Amniotic epithelial cell (primary cell): ENCODE measurements around the gene BRIP1.
"Not testable (repeated sequence)": the region's sequence is repeated elsewhere in the genome, so short reads cannot be mapped to it uniquely, and the experiment has no call there.

Experiments used
- DNase-seq: peaks from one replicate; pipeline ENCODE4 v3.0.0-alpha.2; 2010; ENCODE audit warnings: low read depth

The BRIP1 gene

DNA sequence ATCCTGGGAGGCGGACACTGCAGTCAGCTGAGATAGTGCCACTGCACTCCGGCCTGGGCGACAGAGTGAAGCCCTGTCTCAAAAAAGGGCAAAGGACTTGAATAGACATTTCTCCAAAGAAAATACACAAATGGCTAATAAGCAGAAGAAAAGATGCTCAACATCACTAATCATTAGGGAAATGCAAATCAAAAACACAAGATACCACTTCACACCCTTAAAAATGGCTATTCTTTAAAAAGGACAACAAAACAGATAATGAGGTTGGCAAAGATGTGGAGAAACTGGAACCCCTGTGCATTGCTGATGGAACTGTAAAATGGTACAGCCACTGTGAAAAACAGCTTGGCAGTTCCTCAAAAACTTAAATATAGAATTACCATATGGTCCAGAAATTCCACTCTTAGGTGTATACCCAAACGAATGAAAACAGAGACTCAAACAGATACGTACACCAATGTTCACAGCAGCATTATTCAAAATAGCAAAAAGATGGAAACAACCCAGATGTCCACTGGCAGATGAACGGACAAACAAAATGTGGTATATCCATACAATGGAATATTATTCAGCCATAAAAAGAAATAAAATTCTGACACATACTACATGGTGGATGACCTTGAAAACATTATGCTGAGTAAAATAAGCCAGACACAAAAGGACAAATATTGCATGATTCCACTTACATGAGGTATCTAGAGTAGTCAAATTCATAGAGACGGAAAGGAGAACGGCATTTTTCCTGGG lies 35.5 kb downstream of the BRIP1 start:
- DNase-seq, result no peak

- not testable (repeated sequence) for DNase-seq
These were observed 36.5 kb downstream of the BRIP1 start for GRCh38 chr17:61826866-61827265.

DNA sequence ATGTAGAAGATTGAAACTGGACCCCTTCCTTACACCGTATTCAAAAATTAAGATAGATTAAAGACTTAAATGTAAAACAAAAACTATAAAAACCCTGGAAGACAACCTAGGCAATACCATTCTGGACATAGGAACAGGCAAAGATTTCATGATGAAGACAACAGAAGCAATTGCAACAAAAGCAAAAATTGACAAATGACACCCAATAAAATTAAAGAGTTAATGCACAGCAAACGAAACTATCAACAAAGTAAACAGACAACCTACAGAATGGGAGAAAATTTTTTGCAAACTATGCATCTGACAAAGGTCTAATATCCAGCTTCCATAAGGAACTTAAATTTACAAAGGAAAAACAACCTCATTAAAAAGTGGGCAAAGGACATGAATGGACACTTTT lies 37.1 kb downstream of the BRIP1 start:
- DNase-seq, result not testable (repeated sequence)

GRCh38 chr17:61825448-61826137 lies 37.7 kb downstream of the BRIP1 start:
- DNase-seq, result no peak

GRCh38 chr17:61822326-61823285 lies 40.7 kb downstream of the BRIP1 start:
- no peak for DNase-seq

GRCh38 chr17:61821655-61822054 lies 41.7 kb downstream of the BRIP1 start:
- no peak for DNase-seq

- not testable (repeated sequence) for DNase-seq
These were observed 44.1 kb downstream of the BRIP1 start for GRCh38 chr17:61819265-61819664.

DNA sequence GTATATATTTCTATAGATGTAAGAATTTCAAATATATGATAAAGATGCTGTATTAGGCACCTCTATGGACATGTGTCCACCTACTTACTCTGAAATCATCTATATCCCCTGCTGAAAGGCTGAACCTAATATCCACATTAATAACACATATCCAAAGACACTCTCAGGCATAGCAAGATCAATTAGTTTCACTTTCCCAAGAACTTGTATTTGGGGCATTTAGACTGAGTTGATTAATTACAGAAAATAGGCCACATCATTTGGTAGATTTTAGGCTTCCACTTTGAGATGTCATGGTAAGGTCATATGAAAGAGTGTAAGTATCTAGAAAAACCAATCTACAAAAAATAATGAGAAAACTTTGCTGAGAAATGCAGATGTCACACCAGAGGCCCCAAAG lies 45.1 kb downstream of the BRIP1 start:
- DNase-seq, result no peak

- no peak for DNase-seq
These were observed 45.9 kb downstream of the BRIP1 start for GRCh38 chr17:61817452-61817851.

DNA sequence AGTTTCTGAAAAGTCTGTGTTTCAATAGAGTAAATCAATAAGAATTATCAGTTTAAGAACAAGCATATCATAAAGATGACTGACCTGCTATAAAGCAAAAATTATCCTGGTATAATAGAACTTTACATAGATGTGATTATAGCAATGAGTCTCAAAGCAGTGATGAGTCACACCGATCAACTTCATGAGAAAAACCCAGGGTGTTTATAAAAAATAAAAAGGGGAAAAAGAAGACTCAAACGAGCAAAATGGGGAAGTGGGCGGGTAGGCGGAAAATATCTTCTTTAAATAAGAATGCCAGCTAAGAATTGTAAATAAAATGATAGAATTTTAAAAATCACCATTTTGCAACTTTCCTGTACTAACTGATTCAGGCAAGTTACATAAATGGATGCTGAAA lies 46.8 kb downstream of the BRIP1 start:
- no peak for DNase-seq

- no peak for DNase-seq
These were observed 47.3 kb downstream of the BRIP1 start for GRCh38 chr17:61815863-61816503.

- DNase-seq, result no peak
These were observed 48.8 kb downstream of the BRIP1 start for GRCh38 chr17:61814485-61814884.

DNA sequence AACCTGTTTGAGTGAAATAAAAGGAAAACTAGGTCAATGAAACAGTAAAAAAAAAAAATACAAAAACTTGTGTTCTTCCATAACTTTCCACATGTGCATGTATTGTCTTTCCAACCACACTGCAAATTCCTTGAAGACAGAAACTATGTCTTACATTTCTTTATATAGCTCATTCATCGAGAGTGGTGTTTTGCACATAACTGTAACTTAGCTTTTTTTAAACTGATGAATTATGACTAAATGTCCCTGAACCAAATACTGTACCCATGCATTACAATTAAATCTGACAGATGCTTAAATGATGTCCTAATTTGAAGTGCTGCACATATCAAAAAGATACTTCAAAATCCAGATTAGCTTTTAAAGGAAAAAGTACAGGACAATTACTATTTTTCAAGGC lies 50.1 kb downstream of the BRIP1 start:
- peak; percentile 27 for DNase-seq

- peak; percentile 12 for DNase-seq
These were observed 50.6 kb downstream of the BRIP1 start for GRCh38 chr17:61812747-61813146.

- DNase-seq, result peak; percentile 72
These were observed 53.4 kb downstream of the BRIP1 start for GRCh38 chr17:61809816-61810392.

DNA sequence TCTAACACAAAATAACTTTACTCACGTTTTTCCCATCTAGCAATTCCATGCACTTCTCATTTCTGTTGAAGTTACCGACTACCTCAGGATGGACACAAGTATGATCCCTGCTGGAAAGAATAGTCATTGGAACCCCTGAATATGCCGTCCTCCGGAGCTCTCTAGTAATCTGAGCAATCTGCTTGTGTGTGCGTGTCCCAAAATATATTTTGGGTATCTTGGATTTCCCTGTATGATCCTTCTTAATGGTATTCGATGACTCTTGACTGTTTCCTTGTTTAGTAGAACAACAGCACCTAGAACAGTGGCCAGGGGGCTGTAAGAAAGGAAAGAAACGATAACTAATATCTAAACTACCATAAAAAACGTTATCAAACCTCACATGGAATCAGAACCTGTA lies 54.9 kb downstream of the BRIP1 start:
- DNase-seq, result no peak

DNA sequence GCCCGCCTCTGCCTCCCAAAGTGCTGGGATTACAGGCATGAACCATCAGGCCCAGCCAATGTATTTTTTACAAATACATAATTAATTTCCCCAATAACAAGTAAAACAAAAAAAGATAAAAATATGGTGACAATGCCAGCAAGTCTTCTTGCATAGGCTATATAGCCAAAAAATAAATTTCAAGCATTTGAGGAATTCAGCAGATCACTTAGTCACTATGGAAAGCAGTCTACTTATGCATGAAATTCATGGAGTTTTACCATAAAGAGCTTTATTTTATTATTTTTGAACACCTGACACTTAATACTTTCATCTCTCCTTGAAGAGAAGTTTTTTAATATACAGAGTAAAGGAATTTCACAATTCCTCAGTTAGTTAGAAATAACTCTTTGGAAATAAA lies 56.4 kb downstream of the BRIP1 start:
- no peak for DNase-seq

- peak; percentile 16 for DNase-seq
These were observed 57.1 kb downstream of the BRIP1 start for GRCh38 chr17:61806081-61806828.

DNA sequence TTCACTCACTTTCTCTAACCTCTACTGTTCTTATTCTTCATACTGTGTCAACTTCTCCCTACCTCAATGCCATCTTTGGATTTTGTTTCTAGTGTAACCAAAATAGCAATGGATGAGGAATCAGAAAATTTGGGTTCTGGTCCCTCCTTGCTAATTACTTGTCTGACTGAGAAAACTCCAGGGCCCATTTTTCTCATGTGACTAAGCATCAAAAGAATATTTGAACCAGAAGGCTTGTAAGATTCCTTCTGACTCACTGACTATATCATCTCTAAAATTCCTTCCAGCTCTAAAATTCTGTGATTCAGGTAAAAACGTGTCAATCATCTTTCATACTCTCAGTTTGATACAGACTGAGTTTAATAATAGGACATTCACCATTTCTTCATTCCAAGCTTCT lies 57.9 kb downstream of the BRIP1 start:
- peak; percentile 60 for DNase-seq

DNA sequence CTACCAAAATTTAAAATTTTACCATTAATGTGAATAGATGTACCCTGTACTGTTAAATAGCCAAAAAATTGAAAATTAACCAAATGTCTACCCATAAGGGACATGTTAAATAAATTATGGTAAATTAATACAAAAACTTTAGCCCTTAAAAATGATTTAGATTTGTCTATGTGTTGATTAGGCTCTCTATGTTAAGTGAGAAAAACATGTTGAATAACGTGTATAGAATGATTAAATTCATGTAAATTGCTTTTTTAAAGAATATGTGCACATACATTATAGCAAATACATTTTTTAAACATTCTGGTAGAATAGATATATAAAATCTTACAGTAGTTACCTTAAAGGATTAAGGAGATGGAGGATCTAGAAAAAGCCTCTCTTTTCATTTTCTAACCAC lies 59.5 kb downstream of the BRIP1 start:
- no peak for DNase-seq

DNA sequence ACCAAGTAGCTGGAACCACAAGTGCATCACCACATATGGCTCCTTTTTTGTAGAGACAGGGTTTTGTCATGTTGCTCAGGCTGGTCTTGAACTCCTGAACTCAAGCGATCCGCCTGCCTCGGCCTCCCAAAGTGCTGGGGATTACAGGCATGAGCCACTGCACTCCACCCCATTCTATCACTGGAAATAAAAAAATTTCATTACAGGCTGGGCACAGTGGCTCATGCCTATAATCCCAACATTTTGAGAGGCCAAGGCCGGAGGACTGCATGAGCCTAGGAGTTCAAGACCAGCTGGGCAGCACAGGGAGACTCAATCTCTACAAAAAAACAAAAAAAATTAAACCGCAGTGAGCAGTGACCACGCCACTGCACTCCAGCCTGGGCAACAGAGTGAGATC lies 60.1 kb downstream of the BRIP1 start:
- DNase-seq, result no peak
